ENCODE results near the gene MAEA.

GRCh38 chr4:1350169-1350520 is 60.5 kb downstream of the MAEA start:
- TF ChIP-seq YY1 (IDR thresholded peaks at IDR 0.05; ENCODE audit: insufficient read depth, insufficient read length) (no peak), ZNF274 (IDR thresholded peaks at IDR 0.05; ENCODE audit: low read depth, low read length) (no peak), SUZ12 (IDR thresholded peaks at IDR 0.05; ENCODE audit: extremely low read depth, insufficient read depth, insufficient read length) (no peak)
